GM08714 (cell line): ENCODE results near the gene GPR84.

Experiments used
- H3K4me3 ChIP-seq: fragments of 200-500 bp; sonication (Bioruptor generic); 2 replicates; pipeline ENCODE4 v1.5.1; 2014; ENCODE audit warnings: mild to moderate bottlenecking, low read length, inconsistent platforms
- ZNF274 ChIP-seq: IDR thresholded peaks from 2 replicates; pipeline ENCODE4 v1.6.1; 2012; ENCODE audit warnings: mild to moderate bottlenecking, low read depth, low read length

GPR84 gene

DNA sequence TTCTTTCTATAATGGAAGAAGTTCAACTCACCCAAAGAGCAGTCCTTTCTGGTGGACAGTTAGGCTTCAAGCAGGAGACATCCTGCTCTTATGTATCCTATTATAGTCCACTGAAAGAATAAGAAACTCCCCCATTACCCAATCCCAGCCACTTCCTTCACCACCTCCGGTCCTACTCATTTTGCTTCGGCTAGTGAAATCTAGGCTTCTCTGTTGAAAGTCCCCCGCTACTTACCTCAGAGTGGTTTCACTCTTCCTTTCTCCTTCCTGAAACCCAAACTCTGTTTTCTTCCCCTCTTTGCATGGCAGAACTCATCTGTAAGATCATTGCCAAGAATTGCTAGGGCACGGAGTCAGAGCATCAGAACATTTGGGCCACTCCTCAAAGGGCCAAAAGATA is at the start of gene GPR84:
TSS of gene GPR84 (minus strand) at position 74 of the 400 bp plus-strand sequence. CDS start 635 bp downstream, outside the sequence.
- no peak for TF ChIP-seq ZNF274
- H3K4me3 ChIP-seq, result peak within 1 kb of the TSS; percentile 22; the same call in 1 of the 2 replicates

- peak overlapping the region; percentile 5; the same call in 1 of the 2 replicates for H3K4me3 ChIP-seq
- no peak for TF ChIP-seq ZNF274
Measured at GRCh38 chr12:54413284-54414190, 49.3 kb upstream of the GPR84 start.

DNA sequence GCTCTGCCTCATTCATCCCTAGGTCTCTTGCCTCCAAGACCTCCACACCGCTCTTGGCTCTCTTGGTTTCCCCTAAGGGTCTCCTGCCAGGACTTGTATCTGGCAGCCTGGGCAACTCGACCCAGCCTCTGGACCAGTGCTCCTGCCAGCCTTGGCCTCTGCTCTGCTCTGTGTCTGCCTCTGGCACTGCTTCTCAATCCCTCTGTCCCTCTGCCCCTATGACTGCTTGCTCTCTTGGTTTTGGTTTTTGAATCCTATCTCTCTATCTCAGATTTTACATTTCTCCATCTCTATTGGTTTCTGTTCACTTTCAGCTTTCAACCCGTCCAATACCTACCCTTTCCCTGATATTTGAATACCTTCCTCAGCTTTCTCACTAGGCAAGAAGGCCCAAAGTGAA is 48.5 kb upstream of the GPR84 start:
- peak overlapping the region; percentile 5; the same call in 1 of the 2 replicates for H3K4me3 ChIP-seq
- no peak for TF ChIP-seq ZNF274

GRCh38 chr12:54412348-54412747 is 48.1 kb upstream of the GPR84 start:
- TF ChIP-seq ZNF274, result no peak
- no peak overlapping the region for H3K4me3 ChIP-seq

GRCh38 chr12:54411391-54412241 is 47.3 kb upstream of the GPR84 start:
- TF ChIP-seq ZNF274, result no peak
- H3K4me3 ChIP-seq, result no peak overlapping the region

DNA sequence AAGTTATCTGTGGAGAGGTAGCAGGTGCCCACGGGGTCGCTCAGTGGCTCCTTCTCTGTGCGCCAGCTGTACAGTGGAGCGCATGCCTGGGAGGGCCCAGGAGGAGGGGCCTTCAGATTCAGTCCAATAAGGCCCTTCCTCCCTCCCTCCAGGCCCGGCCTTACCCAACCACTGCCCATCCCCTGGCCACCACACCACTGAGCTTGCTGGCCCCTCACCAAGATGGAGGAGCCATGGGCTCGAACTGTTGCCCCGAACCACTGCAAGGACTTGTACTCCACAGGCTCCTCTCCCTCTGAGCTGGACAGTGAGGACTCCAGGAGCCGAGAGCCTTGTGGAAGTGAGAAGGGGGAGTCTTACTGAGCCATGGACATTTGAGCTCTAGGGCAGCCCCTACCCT is 45.0 kb upstream of the GPR84 start:
- no peak for TF ChIP-seq ZNF274
- H3K4me3 ChIP-seq, result no peak overlapping the region

DNA sequence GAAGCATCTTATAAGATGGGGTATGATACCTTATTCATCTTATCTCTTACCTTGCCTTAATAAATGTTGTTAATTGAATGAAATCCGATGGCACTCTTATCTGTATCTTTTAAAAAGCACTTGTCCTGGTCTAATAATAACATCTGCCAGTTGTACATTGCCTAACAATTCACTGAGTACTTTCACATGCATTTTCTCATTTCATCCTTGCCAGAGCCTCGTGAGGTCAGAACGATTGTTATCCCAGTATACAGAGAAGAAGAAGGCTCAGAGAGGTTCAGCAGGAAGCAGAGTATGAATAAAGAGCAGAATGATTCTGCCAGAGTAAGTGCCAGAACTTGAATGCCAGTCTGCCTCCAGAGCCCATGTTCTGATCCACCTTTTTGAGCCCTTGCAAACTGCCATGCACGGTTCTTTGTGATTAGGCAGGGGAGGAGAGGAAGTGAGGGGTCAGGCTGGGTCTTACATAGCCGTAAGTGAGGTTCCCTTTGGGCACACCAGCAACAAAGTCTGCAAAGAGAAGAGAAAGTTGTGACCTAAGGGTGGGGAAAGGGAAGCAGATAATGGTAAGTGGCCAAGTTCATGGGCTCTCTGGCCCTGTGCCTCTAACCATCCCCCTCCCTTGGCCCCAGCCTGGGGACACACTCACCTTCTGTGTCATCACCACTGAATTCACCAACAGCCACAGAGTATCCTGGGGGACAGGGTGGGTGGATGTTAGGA is 43.1 kb upstream of the GPR84 start:
- no peak for TF ChIP-seq ZNF274
- no peak overlapping the region for H3K4me3 ChIP-seq

DNA sequence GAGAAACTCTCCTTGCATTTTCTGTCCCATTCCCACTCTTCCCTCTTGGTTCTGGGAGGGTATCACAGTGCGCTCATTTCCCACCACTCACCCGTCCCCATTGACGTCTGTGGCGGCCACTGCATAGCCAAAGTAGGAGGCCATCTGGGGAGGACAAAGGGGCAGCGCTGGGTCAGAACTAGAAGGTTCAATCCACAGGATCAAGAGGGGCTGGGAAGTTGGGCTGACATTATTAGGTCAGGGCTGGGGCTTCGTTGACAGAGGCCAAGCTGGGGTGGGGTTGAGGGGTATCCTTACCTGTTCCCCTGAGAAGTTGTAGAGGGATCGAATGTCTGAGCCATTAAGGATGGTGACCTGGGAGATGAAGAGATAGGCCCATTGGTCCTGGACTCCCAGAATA is 41.3 kb upstream of the GPR84 start:
- no peak for TF ChIP-seq ZNF274

DNA sequence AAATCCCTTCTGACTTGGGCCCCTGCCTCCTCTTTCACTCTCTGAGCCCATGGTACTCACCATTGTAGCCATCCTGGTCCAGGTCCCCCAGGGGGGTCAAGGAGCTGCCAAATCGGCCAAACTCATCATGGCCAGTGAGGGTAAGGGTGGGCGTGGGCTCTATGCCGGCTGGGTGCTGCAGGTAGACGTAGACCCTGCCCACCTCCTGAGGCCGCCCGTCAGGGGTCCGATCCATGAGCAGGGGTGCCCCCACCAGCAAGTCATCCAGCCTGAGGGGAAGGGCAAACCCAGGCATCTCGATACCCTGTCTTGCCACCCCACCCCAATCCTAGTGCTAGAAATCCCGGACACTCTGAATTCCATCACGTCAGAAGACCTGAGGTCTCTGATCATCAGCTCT is 40.8 kb upstream of the GPR84 start:
- no peak for TF ChIP-seq ZNF274
- H3K4me3 ChIP-seq, result no peak overlapping the region

More for the DNA sequence above, 41.3 kb upstream of the GPR84 start:
- no peak overlapping the region for H3K4me3 ChIP-seq

- TF ChIP-seq ZNF274, result no peak
- no peak overlapping the region for H3K4me3 ChIP-seq
Measured at GRCh38 chr12:54404061-54405004, 40.0 kb upstream of the GPR84 start.

GRCh38 chr12:54401119-54401518 is 36.8 kb upstream of the GPR84 start:
- H3K4me3 ChIP-seq, result no peak overlapping the region
- no peak for TF ChIP-seq ZNF274

DNA sequence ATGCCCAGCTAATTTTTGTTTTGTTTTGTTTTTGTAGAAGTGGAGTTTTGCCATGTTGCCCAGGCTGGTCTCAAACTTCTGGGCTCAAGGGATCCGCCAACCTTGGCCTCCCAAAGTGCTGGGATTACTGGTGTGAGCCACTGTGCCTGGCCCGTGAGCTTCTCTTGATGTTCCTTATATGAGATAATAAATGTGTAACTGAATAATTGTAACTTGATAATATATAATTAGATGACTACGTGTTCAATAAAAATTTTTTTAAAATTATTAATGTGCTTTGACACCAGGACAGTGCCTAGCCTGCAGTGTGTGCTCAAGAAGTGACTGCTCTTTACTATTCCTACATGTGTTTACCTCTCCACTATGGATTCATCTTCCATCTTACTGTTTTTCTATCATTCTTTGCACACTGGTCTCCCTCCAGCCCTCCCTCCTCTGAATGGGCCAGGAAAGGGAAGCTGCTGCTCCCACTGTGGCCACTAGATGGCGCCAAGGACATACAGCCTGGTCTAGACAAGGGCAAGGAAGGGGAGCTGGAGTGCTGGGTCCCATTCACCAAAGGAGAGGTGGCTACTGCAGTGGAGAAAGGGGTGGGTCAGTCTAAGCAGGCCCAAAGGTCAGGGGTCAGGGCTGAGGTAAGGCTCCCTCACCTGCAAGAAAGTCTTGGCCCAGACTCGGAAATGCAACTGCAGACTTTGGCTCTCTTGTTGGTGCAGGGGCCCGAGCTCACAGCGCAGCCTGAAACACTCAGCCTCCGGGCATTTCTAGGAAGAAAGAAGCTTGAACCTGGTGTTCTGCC is 34.9 kb upstream of the GPR84 start:
- H3K4me3 ChIP-seq, result no peak overlapping the region
- TF ChIP-seq ZNF274, result no peak
